Astrocyte of the spinal cord (primary cell): Measurements from ENCODE around the gene PLCXD3.

ENCODE experiments used
- DNase-seq: peaks from one replicate; pipeline ENCODE4 v3.0.0; 2011; ENCODE audit warnings: low read depth, low spot score
- H3K4me3 ChIP-seq: 2 replicates; pipeline ENCODE4 v1.5.1; 2011; ENCODE audit warnings: low read depth, mild to moderate bottlenecking, low read length, moderate library complexity
- in situ Hi-C: cut with HindIII; loops from 2 replicates; pipeline ENCODE4 v1.10.0; 2017; ENCODE audit warnings: low sequenced_read_pairs
- TF ChIP-seq, protein P1 (sequence below): IDR thresholded peaks from 2 replicates; pipeline ENCODE4 v1.5.1; 2012; ENCODE audit warnings: low read depth, mild to moderate bottlenecking, low read length, inconsistent platforms

The PLCXD3 gene

DNA sequence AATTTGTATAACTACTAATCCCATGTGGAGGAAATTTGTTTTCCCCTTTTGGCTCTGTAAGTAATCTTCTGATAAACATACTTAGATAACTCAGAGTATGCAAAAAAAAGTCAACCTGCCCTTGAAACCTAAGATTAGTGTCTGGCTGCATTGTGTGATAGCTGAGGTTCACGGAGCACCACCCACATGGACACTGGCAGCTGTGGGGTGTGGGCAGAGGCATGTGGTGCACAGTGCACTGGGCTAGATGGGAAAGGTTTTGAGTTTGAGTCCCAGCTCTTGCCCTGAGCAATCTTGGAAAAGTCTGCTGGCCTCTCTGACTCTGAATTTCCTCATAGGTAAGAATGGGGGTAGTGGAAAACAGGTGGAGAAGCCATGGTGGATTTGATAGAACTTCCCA lies 75.1 kb downstream of the PLCXD3 start:
- H3K4me3 ChIP-seq = no peak overlapping the region
- TF ChIP-seq, protein P1, sequence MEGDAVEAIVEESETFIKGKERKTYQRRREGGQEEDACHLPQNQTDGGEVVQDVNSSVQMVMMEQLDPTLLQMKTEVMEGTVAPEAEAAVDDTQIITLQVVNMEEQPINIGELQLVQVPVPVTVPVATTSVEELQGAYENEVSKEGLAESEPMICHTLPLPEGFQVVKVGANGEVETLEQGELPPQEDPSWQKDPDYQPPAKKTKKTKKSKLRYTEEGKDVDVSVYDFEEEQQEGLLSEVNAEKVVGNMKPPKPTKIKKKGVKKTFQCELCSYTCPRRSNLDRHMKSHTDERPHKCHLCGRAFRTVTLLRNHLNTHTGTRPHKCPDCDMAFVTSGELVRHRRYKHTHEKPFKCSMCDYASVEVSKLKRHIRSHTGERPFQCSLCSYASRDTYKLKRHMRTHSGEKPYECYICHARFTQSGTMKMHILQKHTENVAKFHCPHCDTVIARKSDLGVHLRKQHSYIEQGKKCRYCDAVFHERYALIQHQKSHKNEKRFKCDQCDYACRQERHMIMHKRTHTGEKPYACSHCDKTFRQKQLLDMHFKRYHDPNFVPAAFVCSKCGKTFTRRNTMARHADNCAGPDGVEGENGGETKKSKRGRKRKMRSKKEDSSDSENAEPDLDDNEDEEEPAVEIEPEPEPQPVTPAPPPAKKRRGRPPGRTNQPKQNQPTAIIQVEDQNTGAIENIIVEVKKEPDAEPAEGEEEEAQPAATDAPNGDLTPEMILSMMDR = no peak
- in situ Hi-C loops = no loop called here
- no peak for DNase-seq

DNA sequence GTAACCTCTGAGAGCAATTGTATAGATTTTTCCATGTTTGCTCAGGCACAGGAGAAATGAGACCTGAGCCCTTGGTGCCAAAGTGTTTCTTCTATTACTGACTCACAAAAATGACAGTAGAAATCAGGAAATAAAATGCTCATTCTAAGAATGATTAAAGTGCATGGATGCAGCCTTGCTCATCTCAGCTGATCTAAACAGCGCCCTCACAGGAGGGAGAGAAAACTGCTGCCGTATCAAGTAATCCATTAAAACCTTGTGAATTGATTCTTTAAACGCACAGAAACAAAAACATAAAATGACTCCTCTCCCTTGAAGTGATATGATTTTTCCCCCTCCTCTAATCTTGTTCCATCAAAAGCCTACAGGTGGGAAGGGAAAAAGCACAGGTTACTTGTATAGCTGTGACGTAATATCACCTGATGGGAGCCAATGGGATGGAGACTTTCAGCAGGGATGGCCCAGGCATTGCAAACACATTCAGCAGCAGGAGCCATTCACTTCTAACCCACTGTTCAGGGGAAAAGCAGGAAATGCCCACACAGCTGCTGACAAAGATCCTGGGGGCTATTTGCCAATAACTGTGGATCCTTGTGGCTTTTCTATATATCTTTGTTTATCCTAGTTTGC lies 76.7 kb downstream of the PLCXD3 start:
- in situ Hi-C loops = no loop called here
- H3K4me3 ChIP-seq = no peak overlapping the region
- no peak for DNase-seq
- TF ChIP-seq, protein P1 = peak; percentile 61

DNA sequence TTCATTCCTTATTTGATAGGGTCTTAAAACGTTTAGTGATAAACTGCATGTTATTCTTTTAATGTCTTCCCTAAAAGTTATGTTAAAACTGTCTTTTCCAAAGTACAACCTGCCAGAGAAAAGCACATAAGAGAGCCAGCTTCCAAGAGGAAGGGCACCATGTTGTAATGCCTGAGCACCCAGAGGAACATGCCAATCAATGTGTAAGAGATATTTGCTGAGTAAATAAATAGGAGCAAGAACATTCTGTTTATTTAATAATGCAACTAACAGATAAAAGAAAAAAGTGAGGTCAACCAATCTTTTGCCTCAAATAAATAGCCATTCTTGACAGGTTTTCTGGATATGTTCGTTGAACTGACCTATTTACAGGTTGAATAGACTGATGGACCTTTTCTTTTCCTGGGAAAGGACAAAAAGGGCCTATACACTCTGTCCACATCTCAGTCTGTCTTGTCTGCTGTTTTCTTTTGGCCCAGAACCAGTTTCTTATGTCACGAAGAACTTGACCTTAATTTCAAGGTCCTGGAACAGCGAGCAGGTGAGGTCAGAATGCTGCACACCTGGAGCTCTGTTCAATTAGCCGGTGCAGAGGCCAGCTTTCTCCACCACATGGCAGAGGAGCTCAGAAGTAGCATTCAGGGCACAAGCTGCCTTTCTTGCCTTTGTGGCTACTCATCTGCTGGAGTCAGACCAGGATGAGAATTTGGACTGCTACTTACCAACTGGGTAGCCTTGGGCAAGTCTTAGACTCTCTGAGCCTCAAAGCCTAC lies 77.7 kb downstream of the PLCXD3 start:
- H3K4me3 ChIP-seq = no peak overlapping the region
- in situ Hi-C loops = no loop called here
- no peak for DNase-seq
- TF ChIP-seq, protein P1 = no peak

DNA sequence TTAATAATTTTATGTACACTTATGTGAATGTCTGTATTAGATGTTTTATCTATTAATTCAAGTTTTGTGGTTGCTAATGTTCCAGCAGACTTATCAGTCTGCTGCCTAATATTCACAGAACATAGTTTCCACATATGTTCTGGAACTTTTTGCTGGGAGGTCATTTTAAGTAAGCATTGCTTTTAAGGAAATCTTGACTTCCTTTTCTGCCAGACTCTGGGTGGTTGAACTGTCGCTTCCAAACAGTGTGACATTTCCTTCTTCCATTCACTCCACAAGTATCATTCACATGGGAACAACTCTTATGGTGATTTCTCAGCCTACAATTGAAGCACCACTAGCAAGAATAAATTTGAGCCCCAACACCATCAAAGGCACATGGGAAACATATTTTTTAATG lies 82.9 kb downstream of the PLCXD3 start:
- in situ Hi-C loops = no loop called here
- DNase-seq = no peak
- no peak overlapping the region for H3K4me3 ChIP-seq
- TF ChIP-seq, protein P1 = no peak

DNA sequence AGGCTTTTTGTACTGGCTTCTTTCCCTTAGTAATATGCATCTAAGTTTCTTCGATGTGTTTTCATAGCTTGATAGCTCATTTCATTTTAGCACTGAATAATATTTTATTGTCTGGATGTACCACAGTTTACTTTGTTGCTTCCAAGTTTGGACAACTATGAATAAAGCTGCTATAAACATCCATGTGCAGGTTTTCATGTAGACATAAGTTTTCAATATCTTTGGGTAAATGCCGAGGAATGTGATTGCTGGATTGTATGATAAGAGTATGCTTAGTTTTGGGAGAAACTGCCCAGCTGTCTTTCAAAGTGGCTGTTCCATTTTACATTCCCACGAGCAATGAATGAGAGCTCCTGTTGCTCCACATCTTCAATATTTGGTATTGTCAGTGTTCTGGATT lies 84.7 kb downstream of the PLCXD3 start:
- in situ Hi-C loops = no loop called here
- TF ChIP-seq, protein P1 = no peak
- no peak for DNase-seq
- no peak overlapping the region for H3K4me3 ChIP-seq

DNA sequence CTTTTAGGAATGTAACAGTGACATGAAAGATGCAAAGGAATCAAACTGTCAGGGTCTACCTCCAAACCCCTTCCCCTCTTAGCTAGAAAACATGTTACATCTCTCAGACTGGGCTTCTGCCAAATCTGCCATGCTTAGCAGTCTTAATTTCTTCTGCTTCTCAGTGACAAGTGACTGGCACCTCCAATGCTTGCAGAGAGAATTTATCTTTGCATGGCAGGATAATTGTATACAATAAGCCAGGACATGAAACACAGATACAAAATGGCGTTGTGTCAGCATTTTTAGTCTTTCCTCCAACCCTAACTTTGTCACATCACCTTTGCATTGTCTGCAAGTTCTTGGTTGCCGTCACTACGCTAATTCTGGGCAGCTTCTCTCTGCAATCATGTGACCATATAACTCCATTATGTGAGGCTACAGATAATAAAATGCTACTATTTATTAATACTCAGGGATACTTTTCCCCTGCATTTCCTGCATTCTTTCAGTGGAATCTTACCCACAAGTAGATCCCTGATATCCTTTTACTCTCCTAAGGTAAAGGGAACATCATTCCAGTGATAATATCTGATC lies 89.8 kb downstream of the PLCXD3 start:
- DNase-seq = no peak
- H3K4me3 ChIP-seq = no peak overlapping the region
- in situ Hi-C loops = no loop called here
- TF ChIP-seq, protein P1 = no peak
